Measurements from ENCODE around the gene ERC2. TPM values are rescaled to one million over a fixed set of nuclear protein-coding genes. Genes with fewer than 3 reads are reported as not detected.

The ERC2 gene
- polyA plus RNA-seq, 3 donors = 2.6 to 4.0 (median 3.7) TPM

GRCh38 chr3:55929154-55929869 lies 539.0 kb downstream of the ERC2 start:
- no peak for DNase-seq

- DNase-seq = no peak
These were observed 544.6 kb downstream of the ERC2 start for GRCh38 chr3:55923626-55924025.

GRCh38 chr3:55923207-55923606 lies 545.1 kb downstream of the ERC2 start:
- no peak for DNase-seq

GRCh38 chr3:55912880-55913279 lies 555.4 kb downstream of the ERC2 start:
- DNase-seq = no peak

- no peak for DNase-seq
These were observed 557.0 kb downstream of the ERC2 start for GRCh38 chr3:55911266-55911665.

GRCh38 chr3:55910543-55910942 lies 557.7 kb downstream of the ERC2 start:
- no peak for DNase-seq

- DNase-seq = no peak
These were observed 558.9 kb downstream of the ERC2 start for GRCh38 chr3:55909373-55909772.

- DNase-seq = no peak
These were observed 560.7 kb downstream of the ERC2 start for GRCh38 chr3:55907616-55908015.

GRCh38 chr3:55906896-55907295 lies 561.4 kb downstream of the ERC2 start:
- DNase-seq = no peak

- no peak for DNase-seq
These were observed 563.6 kb downstream of the ERC2 start for GRCh38 chr3:55904716-55905115.

GRCh38 chr3:55903680-55904079 lies 564.6 kb downstream of the ERC2 start:
- DNase-seq = no peak

GRCh38 chr3:55902221-55902900 lies 565.9 kb downstream of the ERC2 start:
- DNase-seq = no peak

- DNase-seq = no peak
These were observed 568.4 kb downstream of the ERC2 start for GRCh38 chr3:55899887-55900286.

- peak; percentile 33 for DNase-seq
These were observed 570.6 kb downstream of the ERC2 start for GRCh38 chr3:55897573-55898224.

GRCh38 chr3:55895897-55896566 lies 572.2 kb downstream of the ERC2 start:
- DNase-seq = no peak

- DNase-seq = no peak
These were observed 573.7 kb downstream of the ERC2 start for GRCh38 chr3:55894605-55895004.

GRCh38 chr3:55893045-55893664 lies 575.1 kb downstream of the ERC2 start:
- no peak for DNase-seq

- DNase-seq = no peak
These were observed 577.2 kb downstream of the ERC2 start for GRCh38 chr3:55891106-55891505.

GRCh38 chr3:55888282-55888885 lies 579.9 kb downstream of the ERC2 start:
- no peak for DNase-seq

GRCh38 chr3:55885721-55886120 lies 582.5 kb downstream of the ERC2 start:
- DNase-seq = no peak

- no peak for DNase-seq
These were observed 583.6 kb downstream of the ERC2 start for GRCh38 chr3:55884491-55885285.

Measured in renal pelvis (tissue), 4 donors.